ENCODE results near the gene TNIP1.

TNIP1 gene

GRCh38 chr5:151110122-151110681, 29.4 kb upstream of the TNIP1 start:
- DNase-seq (no peak), ATAC-seq (no peak)
- Mint-ChIP-seq H3K27me3 (no peaks in the 10 kb centered on the region), H3K27ac (peak overlapping the region in 1 of 2 donors; percentile 21), H3K4me1 (peaks cover 5% of the 10 kb centered on the region), H3K4me3 (no peak overlapping the region), H3K9me3 (no peaks in the 10 kb centered on the region)

- DNase-seq, result no peak
- Mint-ChIP-seq H3K27ac (no peak overlapping the region), H3K4me3 (no peak overlapping the region)
Observed at GRCh38 chr5:151108566-151108965, 27.7 kb upstream of the TNIP1 start.

GRCh38 chr5:151107738-151108520, 27.1 kb upstream of the TNIP1 start:
- Mint-ChIP-seq H3K9me3 (no peaks in the 10 kb centered on the region), H3K27me3 (no peaks in the 10 kb centered on the region), H3K27ac (peak overlapping the region in 1 of 2 donors; percentile 12), H3K4me1 (no peaks in the 10 kb centered on the region), H3K4me3 (no peak overlapping the region)
- no peak for DNase-seq
- no peak for ATAC-seq

More at GRCh38 chr5:151108566-151108965, 27.7 kb upstream of the TNIP1 start:
- Mint-ChIP-seq H3K27me3 (no peaks in the 10 kb centered on the region), H3K4me1 (no peaks in the 10 kb centered on the region), H3K9me3 (no peaks in the 10 kb centered on the region)
- ATAC-seq, result no peak

- Mint-ChIP-seq H3K27ac (no peak overlapping the region), H3K9me3 (no peaks in the 10 kb centered on the region), H3K4me3 (no peak overlapping the region), H3K4me1 (no peaks in the 10 kb centered on the region), H3K27me3 (no peaks in the 10 kb centered on the region)
- DNase-seq (no peak), ATAC-seq (no peak)
Observed at GRCh38 chr5:151107084-151107483, 26.2 kb upstream of the TNIP1 start.

- Mint-ChIP-seq H3K4me3 (no peak overlapping the region), H3K27ac (no peak overlapping the region), H3K4me1 (peaks cover 5% of the 10 kb centered on the region), H3K27me3 (no peaks in the 10 kb centered on the region), H3K9me3 (no peaks in the 10 kb centered on the region)
- no peak for DNase-seq
- ATAC-seq, result no peak
Observed at GRCh38 chr5:151106509-151106908, 25.7 kb upstream of the TNIP1 start.

GRCh38 chr5:151106043-151106442, 25.2 kb upstream of the TNIP1 start:
- Mint-ChIP-seq H3K27ac (no peak overlapping the region), H3K9me3 (no peaks in the 10 kb centered on the region), H3K4me3 (no peak overlapping the region)

GRCh38 chr5:151105561-151105960, 24.7 kb upstream of the TNIP1 start:
- Mint-ChIP-seq H3K4me1 (peaks cover 14% of the 10 kb centered on the region), H3K27me3 (no peaks in the 10 kb centered on the region), H3K4me3 (no peak overlapping the region), H3K27ac (no peak overlapping the region), H3K9me3 (no peaks in the 10 kb centered on the region)
- DNase-seq (no peak), ATAC-seq (no peak)

More at GRCh38 chr5:151106043-151106442, 25.2 kb upstream of the TNIP1 start:
- H3K27me3 Mint-ChIP-seq, result no peaks in the 10 kb centered on the region
- DNase-seq (no peak), ATAC-seq (no peak)
- H3K4me1 Mint-ChIP-seq, result peaks cover 9% of the 10 kb centered on the region

GRCh38 chr5:151104795-151105194, 24.0 kb upstream of the TNIP1 start:
- Mint-ChIP-seq H3K27me3 (no peaks in the 10 kb centered on the region), H3K4me1 (peaks cover 22% of the 10 kb centered on the region), H3K27ac (peak overlapping the region in 1 of 2 donors; percentile 47), H3K9me3 (no peaks in the 10 kb centered on the region), H3K4me3 (no peak overlapping the region)
- ATAC-seq (no peak), DNase-seq (no peak)

GRCh38 chr5:151101746-151102145, 20.9 kb upstream of the TNIP1 start:
- Mint-ChIP-seq H3K27me3 (no peaks in the 10 kb centered on the region), H3K27ac (peak overlapping the region; percentile 19 to 81), H3K9me3 (no peaks in the 10 kb centered on the region), H3K4me1 (peaks cover 52% of the 10 kb centered on the region), H3K4me3 (no peak overlapping the region)
- ATAC-seq (no peak), DNase-seq (no peak)

GRCh38 chr5:151101151-151101550, 20.3 kb upstream of the TNIP1 start:
- Mint-ChIP-seq H3K27me3 (no peaks in the 10 kb centered on the region), H3K4me3 (no peak overlapping the region), H3K27ac (no peak overlapping the region), H3K4me1 (peaks cover 58% of the 10 kb centered on the region), H3K9me3 (no peaks in the 10 kb centered on the region)
- DNase-seq (no peak), ATAC-seq (no peak)

- Mint-ChIP-seq H3K9me3 (no peaks in the 10 kb centered on the region), H3K27ac (no peak overlapping the region), H3K4me1 (peaks cover 63% of the 10 kb centered on the region), H3K4me3 (no peak overlapping the region), H3K27me3 (no peaks in the 10 kb centered on the region)
- ATAC-seq, result no peak
- no peak for DNase-seq
Observed at GRCh38 chr5:151100681-151101080, 19.8 kb upstream of the TNIP1 start.

GRCh38 chr5:151098768-151099121, 17.9 kb upstream of the TNIP1 start:
- H3K9me3 Mint-ChIP-seq, result no peaks in the 10 kb centered on the region
- DNase-seq (no peak), ATAC-seq (no peak)
- peaks cover 82% of the 10 kb centered on the region for H3K4me1 Mint-ChIP-seq
- no peaks in the 10 kb centered on the region for H3K27me3 Mint-ChIP-seq
- peak overlapping the region; percentile 13 to 54 for H3K4me3 Mint-ChIP-seq
- peak overlapping the region in 1 of 2 donors; percentile 32 for H3K27ac Mint-ChIP-seq

GRCh38 chr5:151097820-151098767, 17.3 kb upstream of the TNIP1 start:
- peak; percentile 48 to 60 for DNase-seq
- Mint-ChIP-seq H3K4me3 (peak overlapping the region; percentile 13 to 54), H3K27ac (peak overlapping the region; percentile 55 to 70), H3K4me1 (peaks cover 89% of the 10 kb centered on the region), H3K27me3 (no peaks in the 10 kb centered on the region), H3K9me3 (no peaks in the 10 kb centered on the region)
- ATAC-seq, result peak; percentile 82

- DNase-seq, result no peak
- no peak overlapping the region for H3K4me3 Mint-ChIP-seq
- no peaks in the 10 kb centered on the region for H3K27me3 Mint-ChIP-seq
- no peak for ATAC-seq
- H3K9me3 Mint-ChIP-seq, result no peaks in the 10 kb centered on the region
- H3K27ac Mint-ChIP-seq, result no peak overlapping the region
- H3K4me1 Mint-ChIP-seq, result peaks cover 98% of the 10 kb centered on the region
Observed at GRCh38 chr5:151097061-151097460, 16.2 kb upstream of the TNIP1 start.

- H3K4me3 Mint-ChIP-seq, result peak overlapping the region in 1 of 2 donors; percentile 5
- peaks cover 98% of the 10 kb centered on the region for H3K4me1 Mint-ChIP-seq
- H3K27ac Mint-ChIP-seq, result peak overlapping the region; percentile 29 to 69
- ATAC-seq (no peak), DNase-seq (no peak)
- peaks cover 9% of the 10 kb centered on the region for H3K27me3 Mint-ChIP-seq
- H3K9me3 Mint-ChIP-seq, result no peaks in the 10 kb centered on the region
Observed at GRCh38 chr5:151096001-151096373, 15.2 kb upstream of the TNIP1 start.
